HuH-7 (cell line): ENCODE data around the gene TNFSF11.

Source experiments
- DNase-seq: peaks from one replicate; pipeline ENCODE4 v3.0.0; 2011; ENCODE audit warnings: low spot score

Gene TNFSF11

DNA sequence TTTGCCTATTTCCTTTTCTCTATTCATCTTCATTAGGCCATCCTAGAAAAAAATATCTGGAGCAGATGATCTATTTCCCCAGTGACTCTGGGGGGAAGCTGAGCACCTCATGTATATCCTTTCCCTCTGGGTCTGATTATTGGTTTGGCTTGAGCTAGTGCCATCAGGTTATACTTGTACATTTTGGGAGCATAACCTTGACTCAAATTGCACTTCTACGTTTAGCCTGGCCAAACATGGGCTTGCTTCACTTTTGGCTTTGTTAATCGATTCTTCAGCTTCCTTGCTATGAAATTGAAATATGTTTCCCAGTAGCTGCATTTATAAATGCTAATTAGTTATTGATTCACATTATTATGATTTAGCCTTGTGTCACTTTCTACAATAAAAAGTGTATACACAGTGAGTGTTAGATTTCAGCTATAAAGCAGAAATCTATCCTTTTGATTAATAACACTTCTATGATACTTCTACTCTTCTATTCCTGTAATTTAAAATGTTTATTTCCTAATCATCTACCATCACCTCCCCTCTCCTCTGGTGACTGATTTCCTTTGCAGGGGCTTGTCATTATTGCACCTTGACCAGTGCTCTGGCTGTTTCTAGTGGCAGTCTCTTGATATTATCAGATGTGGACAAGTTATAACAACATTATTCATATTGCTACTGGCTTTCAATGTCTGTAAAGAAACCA is 37.3 kb downstream of the TNFSF11 start:
- DNase-seq = no peak

DNA sequence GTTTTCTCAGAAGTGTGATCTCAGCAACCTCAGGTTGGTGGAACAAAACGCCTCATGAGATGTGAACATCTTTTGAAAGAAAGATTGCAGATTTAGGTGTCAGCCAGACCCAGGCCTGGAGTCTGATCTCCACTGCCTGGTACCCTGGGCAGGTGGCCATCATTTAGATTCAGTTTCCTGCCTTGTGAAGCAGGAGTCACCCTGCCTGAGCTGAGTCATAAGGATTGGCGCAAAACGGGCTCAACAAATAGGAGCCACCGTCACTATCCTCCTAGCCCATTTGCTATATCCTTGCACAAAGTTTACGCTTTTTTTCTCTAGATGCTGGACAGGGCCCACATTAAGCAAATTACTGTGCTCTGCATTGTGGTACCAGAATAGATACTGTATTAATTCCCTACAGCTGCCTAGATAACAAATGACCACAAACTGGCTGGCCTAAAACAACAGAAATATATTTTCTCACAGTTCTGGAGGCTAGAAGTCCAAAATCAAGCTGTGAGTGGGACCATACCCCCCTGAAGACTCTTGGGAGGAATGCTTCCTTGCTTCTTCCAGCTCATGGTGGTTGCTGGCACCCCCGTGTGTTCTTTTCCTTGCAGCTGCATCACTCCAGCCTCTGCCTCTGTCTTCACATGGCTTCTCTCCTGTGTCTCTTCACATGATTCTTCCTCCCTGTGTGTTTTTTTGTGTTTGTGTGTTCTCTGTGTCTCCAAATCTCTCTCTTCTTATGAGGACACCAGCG is 38.2 kb downstream of the TNFSF11 start:
- no peak for DNase-seq

DNA sequence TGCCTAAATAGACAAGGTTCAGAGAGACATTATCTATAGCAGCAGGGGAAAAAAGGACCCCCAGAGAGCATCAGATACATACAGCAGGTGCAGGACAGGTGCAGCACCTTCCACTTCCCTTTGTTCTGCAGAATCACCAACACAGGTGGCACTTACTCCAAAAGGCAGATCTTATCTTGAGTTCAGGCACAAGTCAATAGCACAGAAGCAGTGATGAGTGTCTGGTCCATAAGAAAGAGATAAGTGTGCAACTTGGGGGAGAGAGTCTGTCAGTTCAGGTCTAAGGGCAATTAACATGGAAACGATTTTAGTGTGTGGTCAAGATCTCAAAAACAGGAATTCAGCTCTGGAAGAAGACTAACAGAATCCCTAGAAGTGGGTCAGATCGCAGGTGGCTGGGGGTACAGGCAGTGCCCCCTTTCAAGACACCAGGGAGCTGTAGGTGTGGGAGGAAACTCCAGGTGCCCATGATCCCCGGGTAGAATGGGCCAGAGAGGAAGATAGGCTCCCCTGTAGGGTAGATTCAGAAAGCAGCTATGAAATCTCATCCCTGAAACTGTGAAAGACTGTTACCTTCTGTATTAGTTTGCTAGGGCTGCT is 40.6 kb downstream of the TNFSF11 start:
- DNase-seq = no peak

DNA sequence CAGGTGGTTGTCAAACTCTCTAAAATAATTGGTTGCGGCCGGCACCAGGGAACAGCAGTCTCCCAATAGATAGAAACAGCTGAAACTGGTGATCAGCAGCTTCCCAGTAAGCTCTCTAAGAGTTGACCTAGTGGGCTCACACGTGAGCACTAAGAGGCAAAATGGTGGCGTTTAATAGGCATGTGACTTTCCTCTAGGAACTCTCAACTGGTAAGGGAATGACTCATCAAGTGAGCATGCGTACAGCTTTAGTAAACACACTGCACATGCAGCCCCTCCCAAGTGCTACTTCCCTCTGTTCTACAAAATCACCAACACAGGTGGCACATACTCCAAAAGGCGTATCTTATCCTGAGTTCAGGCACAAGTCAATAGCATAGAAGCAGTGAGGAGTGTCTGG is 41.7 kb downstream of the TNFSF11 start:
- DNase-seq = no peak

DNA sequence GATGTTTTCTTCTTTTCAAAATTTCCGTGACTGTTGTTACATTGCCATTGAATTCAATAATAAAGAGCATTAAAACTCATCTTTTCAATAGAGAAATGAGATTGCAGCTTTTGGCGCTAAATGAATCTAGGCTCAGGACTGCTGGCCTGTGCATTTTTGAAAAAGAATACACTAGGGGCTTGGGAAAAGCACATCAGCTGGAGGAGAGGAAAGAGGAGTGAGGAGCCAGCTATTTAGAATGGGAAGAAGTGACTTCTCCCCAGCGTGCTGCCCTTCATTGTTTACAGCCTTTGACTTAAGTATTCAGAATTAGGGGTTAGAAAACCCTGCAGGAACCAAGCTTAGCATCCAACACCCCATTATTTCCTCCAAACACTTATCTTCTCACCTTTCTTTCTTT is 43.3 kb downstream of the TNFSF11 start:
- no peak for DNase-seq

DNA sequence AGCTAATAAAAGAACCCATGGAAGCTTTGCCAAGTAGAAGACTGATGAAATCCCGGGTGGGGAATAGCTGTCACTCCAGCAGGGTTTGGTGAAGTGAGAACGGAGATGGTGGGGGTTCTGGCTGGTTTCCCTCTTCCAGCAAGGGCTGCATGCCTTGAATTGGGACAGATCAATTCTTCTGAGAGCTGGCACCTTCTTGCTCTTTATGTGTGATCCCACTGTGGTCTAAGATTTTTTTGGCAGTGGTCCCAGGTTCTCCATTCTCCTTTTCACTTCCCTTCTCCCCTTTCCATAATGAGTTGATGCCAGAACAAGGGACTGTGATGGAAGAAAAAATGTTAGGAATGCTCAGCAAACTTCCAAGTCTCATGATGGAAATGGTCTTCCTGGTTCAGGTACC is 50.0 kb downstream of the TNFSF11 start:
- no peak for DNase-seq

DNA sequence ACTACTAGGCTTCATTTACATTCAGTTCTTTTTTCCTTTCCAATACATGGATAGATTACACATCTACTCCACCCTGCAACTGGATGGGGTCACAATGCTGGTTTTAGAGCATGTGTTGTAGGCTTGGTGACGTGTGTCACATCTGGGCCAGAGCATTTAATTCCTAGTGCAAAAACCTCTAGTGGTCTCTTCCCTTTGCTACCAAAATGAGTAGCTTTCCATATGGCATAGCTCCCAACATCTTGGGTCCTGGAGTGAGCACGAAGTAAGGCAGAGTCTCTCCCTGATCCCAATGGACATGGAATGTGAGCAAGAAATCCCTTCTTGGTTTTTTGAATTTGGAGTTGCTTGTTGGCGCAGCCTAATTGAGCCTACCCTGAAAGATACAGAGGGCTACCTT is 51.7 kb downstream of the TNFSF11 start:
- no peak for DNase-seq

DNA sequence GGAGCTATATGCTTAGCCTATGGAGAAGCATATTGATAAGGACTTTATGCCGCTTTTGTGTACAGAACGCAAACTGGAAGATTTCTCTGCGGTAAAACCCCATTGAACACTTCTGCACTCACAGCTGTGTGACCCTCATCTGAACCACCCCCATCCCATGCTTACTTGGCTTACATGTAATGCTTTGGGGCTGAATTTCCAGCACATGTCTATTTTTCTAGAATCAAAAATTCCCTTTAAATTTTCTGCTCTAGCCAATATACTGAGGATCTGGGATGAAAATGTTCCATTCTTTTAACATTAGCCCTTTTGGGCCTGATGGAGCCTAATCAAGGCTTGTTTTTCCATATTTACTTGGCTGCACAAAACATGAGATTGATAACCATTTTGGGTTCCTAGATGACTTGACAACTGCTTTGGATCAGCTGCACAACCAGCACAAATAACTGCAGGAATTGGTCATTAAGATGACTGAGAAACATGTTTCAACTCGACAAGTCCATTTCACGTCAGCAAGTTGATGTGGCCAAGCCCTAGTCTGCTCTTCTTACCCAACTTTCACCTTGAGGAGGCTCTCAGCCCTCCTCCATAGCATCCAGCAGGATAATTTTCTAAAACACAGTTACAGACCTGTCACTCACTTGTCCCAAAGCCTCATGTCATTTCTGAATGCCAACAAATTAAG is 52.4 kb downstream of the TNFSF11 start:
- no peak for DNase-seq

DNA sequence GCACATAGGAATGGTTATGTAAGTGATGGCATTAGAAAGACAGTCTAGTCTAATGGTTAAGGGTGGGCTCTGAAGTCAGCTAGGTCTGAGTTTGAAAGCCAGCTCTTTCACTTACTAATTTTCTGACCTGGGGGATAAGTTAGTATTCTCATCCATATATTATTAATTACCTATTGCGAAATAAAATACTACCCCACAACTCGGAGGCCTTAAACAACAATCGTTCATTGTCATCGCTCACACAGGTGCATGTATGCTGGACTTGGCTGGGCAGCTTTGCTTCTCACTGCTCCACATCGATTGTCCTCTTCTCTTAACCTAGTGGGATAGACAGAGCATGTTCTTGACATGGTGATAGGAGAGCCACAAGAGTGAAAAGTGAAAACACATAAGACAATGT is 54.7 kb downstream of the TNFSF11 start:
- no peak for DNase-seq

DNA sequence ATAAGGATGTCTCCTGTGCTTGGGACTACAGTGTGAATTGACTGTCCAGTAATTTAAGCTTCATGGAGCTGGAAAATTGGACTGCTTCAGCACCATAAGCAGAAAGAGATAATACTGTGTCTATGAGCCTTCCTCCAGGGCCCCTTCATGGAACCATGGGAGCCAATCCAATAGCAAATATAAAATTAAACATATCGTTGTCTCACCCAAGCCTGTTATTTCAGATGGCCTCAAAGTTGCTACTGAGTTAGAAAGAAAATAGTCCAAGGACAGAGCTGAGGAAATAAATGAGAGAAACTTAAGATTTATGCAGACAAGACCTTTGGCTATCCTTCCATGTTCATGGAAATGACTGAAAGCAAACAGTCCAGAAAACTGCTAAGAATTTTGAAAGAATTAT is 57.2 kb downstream of the TNFSF11 start:
- DNase-seq = no peak

DNA sequence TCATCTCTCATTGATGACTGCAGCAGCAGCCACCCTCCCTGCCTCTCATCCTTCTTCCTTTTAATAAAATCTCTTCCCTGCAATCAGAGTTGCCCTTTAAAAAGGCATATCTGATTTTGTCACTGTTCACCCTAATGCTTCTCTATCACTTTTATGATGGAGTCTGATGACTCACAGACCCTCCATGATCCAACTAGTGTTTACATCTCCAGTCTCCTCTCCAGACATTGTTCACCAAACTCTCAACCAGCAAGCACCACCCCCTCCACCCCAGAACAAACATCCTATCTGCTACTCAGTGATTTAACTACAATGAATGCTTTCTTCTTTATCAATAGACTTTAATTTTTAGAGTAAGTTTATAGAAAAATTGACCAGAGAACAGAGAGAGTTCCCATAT is 59.5 kb downstream of the TNFSF11 start:
- DNase-seq = no peak

DNA sequence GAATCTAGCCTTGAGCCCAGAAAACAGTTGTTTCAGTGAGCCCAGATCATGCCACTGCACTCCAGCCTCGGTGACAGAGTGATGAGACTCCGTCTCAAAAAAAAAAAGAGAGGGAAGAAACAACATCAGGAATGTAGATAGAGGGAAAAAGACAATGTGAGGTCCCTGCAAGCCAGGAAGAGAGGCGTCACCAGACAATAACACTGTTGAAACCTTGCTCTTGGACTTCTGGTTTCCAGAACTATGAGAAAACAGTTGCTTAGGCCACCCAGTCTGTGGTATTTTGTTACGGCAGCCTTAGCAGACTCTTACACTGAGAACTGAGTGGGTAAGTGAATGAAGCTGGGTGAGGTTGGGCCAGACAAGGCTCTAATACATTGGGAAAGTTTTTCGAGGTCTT is 64.1 kb downstream of the TNFSF11 start:
- DNase-seq = no peak

DNA sequence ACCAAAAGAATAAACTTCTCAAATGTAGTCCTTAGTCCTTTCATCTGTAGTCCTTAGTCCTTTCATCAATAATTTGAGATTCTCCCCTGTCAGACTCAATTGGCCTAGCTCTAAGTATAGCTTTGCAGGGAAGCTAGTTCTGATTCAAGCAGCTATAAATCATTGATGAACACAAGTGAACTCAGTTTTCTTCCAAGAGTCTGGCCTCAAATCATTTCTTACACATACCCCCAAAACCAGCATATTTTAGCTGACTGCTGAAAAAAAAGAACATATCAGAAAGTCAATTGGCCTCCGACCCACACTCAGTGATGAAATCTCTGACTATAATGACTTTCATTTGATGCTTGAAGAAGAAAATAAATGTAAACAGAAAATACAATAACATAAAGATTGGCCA is 64.9 kb downstream of the TNFSF11 start:
- DNase-seq = no peak

DNA sequence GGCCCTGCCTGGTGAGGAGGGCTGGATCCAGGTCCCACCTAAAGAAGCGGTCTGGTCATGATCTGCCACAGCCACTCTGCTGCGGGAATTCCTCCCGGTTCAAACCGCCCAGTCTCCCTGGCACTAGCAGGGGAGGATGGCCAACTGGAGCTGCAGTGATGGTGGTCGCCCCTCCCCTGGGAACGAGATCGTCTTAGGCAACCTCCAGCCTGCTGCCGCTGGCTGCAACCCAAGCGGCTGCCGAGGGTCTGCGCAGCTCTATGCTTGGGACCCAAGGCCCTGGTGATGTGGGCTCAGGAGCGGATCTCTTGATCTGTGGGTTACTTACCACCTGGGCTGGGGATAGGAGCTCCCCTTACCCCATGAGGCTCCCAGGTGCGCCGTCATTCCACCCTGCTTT is 69.1 kb downstream of the TNFSF11 start:
- DNase-seq = no peak

DNA sequence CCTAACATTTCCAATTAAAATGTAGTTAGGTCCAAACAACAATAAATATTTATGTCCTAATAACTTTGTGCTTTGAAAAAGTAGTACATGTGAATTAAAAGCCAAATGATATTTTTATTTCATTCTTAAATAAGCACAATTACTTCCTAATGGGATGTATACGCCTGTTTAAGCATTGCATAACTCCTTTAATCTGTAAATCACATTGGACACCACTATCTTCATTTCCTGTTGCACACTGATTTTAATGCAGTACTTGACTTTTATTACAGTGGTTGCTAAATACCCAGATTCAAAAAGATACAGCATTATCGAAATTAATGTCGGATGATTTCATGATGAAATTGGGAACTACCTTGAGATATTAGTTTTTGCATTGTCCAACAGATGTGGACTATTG is 70.9 kb downstream of the TNFSF11 start:
- DNase-seq = no peak

DNA sequence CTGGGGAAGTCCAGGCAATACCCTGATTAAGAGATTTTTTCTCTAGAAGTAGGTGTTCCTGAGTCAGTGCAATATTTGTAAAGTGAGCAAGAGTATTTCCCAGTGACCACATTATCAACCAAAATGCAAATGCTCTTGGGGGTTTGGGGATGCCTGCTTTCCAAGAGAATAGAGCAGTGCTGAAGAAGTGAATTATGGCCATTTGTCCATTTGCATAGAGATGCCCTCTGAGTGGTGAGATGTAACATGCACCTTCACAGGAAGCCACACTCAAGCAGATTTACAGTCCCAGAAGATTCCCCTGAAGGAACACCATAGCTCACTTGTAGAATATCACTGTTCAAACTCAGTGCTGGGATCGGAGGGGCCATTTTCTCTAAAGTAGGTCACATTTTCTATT is 71.8 kb downstream of the TNFSF11 start:
- DNase-seq = no peak

DNA sequence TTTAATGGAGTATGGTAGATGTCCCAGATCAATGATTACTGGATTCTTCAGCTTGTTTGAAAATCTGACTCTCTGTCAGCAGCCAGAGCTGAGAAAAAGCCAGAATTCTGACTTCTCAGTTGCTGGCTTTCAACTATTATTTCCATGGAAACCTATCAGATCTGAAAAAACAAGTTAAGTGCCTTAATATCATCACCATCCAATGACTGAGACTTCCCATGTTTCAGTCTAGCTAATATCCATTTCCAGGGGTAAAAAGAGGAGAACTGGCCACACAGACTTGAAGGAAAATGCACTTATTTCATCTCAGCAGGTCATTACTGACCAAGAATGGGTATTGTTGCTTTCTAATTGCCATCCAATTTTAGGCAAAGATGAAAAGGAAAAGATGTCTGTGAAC is 75.2 kb downstream of the TNFSF11 start:
- DNase-seq = no peak

DNA sequence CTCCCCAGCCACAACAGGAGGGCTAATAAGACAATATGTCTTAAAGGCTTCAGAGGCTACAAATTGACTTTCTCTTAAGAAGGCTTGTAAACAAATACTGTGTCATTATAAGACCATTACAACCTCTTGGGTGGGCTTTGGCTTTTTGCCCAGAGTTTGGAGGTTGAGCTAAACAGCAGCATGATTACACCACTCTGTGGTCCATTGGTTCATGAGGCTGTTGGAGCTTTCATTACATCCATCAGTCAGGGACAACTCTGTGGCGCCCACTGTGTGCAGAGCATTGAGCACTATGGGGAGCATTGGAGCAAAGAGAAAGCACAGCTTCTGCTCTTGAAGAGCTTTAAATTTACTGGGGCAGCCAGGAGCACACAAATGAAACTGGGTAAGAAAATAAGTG is 75.9 kb downstream of the TNFSF11 start:
- no peak for DNase-seq

DNA sequence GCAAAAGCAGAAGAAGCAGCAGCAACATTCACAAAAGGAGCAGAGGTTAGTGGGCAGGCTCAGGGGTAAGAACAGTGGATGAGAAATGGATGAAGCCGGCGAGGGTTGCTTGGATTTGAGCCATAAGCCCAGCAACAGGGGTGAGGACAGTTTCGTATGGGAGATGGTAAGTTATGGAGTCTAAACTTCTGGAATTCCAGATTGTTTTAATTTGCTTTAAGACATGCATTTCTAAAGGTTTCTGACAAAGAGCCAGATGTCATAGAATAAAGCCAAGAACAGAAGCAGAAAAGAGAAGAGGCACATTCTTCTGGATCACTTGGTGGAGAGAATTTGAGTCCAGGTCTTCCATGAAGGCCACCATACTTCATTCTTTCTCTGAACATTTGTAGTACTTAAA is 76.6 kb downstream of the TNFSF11 start:
- no peak for DNase-seq

DNA sequence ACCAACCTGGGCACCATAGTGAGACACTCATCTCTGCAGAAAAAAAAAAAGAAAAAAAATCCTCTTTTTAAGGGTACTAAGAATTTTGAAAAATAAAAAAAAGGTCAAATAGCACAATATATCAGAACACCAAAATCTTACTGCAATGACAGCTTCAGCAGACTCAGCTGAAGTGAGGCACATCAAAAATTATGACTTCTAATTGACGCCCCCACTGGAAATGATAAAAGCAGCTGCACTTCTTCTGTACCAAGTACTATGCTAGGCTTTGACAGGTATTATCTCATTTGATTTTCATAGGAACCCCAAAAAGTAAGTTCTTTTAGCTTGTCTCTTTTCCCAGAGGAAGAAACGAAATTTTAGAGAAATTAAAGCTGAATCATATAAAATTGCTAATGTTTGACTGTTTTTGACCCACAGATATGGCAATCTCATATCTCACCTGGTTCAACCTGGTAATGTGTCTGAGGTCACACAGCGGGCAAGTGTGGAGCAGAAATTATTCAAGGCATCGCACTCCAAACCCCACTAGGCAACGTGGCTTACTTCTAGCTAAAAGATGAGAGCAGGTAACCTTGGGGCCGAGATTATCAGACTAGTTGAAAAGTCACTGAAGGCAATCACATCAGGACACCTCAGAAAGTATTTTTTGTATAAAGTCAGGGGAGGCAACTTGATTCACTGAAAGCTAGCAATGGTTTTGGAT is 78.1 kb downstream of the TNFSF11 start:
- no peak for DNase-seq

DNA sequence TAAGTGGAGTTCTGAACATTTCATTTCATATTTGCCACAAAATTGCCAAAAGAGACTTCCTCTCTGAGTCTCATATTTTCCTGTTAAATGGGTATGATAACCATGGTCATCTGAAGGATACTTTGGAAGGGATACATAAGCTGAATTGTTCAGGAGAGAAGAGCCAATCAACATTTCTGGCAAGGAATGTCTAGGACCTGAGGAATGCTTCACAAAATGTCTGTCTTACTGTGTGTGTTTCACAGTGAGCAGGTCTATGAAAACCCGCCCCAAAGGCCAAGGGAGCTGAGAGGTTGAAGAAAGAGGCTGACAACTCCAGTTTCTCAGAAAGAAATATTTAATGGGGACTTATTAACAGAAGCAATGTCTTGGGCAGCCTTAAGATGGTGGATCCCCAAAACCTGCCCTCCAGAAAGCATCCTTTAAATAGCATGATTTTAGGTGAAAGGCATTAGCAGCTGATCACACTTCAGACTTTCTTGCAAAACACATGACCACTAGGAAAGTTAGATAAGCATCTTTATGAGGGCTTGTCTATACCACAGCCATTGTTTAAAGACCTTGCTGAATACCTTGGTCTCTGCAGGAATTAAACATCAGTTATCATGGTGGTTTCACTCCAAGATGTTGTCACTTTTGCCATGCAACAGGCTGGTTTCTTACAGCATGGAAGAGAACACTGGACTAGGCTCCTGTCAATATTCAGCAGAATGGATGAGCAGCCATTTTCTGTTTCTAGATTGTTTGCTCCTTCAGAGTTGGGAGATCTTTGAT is 78.9 kb downstream of the TNFSF11 start:
- DNase-seq = no peak

DNA sequence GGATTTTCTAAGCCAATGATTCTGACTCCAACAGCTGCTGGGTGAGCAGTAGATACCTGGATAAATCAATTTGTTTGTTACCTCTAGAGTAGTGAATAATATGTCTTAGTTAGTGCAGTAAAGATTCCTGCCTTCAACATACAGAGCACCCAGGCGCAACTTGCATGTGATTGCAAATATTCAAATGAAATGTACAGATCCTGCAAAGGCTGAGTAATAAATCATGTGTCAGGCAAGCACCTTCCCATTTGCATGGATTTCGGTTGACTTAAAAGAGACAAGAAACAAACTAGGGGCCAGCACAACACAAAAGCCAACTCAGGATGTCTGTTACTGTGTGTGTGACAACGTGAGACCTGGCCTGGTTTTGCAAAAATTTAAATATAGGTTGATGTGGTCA is 79.7 kb downstream of the TNFSF11 start:
- no peak for DNase-seq
